ENCODE data around the gene RIPOR2.

GRCh38 chr6:24859608-24860200 lies 76.1 kb downstream of the RIPOR2 start:
- no peak for TF ChIP-seq EZH2phosphoT487 (IDR thresholded peaks at IDR 0.05; ENCODE audit: unreplicated experiment)
- TF ChIP-seq, protein P1, sequence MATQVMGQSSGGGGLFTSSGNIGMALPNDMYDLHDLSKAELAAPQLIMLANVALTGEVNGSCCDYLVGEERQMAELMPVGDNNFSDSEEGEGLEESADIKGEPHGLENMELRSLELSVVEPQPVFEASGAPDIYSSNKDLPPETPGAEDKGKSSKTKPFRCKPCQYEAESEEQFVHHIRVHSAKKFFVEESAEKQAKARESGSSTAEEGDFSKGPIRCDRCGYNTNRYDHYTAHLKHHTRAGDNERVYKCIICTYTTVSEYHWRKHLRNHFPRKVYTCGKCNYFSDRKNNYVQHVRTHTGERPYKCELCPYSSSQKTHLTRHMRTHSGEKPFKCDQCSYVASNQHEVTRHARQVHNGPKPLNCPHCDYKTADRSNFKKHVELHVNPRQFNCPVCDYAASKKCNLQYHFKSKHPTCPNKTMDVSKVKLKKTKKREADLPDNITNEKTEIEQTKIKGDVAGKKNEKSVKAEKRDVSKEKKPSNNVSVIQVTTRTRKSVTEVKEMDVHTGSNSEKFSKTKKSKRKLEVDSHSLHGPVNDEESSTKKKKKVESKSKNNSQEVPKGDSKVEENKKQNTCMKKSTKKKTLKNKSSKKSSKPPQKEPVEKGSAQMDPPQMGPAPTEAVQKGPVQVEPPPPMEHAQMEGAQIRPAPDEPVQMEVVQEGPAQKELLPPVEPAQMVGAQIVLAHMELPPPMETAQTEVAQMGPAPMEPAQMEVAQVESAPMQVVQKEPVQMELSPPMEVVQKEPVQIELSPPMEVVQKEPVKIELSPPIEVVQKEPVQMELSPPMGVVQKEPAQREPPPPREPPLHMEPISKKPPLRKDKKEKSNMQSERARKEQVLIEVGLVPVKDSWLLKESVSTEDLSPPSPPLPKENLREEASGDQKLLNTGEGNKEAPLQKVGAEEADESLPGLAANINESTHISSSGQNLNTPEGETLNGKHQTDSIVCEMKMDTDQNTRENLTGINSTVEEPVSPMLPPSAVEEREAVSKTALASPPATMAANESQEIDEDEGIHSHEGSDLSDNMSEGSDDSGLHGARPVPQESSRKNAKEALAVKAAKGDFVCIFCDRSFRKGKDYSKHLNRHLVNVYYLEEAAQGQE (IDR thresholded peaks at IDR 0.05; ENCODE audit: unreplicated experiment): no peak

Measured in GM23338 (cell line).